ENCODE data around the gene EDN2.

EDN2 gene

DNA sequence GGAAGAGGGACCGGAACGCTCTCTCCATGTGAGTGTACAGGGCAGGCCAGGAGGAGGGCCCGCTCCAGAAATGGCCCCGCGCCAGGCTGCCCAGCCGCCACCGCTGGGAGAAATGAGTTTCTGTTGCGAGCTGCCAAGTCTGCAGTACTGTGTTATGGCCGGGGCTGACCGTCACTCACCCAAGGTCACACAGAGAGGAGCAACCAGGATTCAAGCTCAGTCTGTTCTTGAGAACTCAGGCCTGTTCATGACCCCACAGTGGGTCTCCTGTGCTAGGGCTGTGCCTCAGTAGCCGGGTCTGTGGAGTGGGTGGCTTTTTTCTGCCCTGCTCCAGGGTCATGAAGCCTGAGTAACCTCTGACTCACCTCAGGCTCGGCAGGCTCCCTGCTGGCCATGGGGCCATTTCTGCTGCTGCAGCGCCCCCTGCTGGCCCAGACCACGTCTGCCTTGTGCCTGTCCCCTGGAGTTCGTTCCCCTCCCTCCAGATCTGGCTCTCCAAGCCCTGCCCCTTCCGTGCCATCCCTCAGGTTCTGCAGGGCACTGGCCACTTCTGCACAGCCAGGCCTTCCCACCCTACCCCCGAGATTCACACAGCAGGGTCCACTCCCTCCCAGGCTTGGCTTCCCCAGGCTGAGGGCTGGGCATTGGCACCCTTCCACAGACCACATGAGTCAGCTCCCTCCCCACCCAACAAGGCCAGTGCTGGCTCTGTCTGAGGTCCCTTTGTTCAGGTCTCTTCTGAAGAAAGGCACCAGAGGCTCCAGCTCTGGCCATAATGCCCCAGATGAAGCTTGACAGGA is 51.8 kb downstream of the EDN2 start:
- no peaks in the 10 kb centered on the region for H4K20me1 ChIP-seq (ENCODE audit: control insufficient read depth, insufficient read depth, low read depth, low read length)
- no peaks in the 10 kb centered on the region for H3F3A ChIP-seq (ENCODE audit: control insufficient read depth, insufficient read depth)
- H3K4me3 ChIP-seq (ENCODE audit: low read length) = no peak overlapping the region
- H3K4me1 ChIP-seq (ENCODE audit: control insufficient read depth, low read length) = no peaks in the 10 kb centered on the region
- no peaks in the 10 kb centered on the region for H3K9me3 ChIP-seq (ENCODE audit: control insufficient read depth, insufficient read depth, low read length)
- TF ChIP-seq EZH2phosphoT487 (IDR thresholded peaks at IDR 0.05; ENCODE audit: borderline replicate concordance, low read length) = no peak
- TF ChIP-seq, protein P1, sequence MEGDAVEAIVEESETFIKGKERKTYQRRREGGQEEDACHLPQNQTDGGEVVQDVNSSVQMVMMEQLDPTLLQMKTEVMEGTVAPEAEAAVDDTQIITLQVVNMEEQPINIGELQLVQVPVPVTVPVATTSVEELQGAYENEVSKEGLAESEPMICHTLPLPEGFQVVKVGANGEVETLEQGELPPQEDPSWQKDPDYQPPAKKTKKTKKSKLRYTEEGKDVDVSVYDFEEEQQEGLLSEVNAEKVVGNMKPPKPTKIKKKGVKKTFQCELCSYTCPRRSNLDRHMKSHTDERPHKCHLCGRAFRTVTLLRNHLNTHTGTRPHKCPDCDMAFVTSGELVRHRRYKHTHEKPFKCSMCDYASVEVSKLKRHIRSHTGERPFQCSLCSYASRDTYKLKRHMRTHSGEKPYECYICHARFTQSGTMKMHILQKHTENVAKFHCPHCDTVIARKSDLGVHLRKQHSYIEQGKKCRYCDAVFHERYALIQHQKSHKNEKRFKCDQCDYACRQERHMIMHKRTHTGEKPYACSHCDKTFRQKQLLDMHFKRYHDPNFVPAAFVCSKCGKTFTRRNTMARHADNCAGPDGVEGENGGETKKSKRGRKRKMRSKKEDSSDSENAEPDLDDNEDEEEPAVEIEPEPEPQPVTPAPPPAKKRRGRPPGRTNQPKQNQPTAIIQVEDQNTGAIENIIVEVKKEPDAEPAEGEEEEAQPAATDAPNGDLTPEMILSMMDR (IDR thresholded peaks at IDR 0.05; ENCODE audit: low read depth, low read length, poor library complexity, severe bottlenecking) = peak; percentile 88
- no peaks in the 10 kb centered on the region for H3K36me3 ChIP-seq (ENCODE audit: control insufficient read depth, low read length)
- no peak overlapping the region for H3K27ac ChIP-seq (ENCODE audit: low read depth, low read length)
- H3K79me2 ChIP-seq (ENCODE audit: control insufficient read depth, low read length) = no peaks in the 10 kb centered on the region
- no peak overlapping the region for H3K4me2 ChIP-seq (ENCODE audit: low read length)
- H3K9me2 ChIP-seq (replicated peaks; ENCODE audit: control insufficient read depth, low read length) = no peaks in the 10 kb centered on the region
- H3K27me3 ChIP-seq (ENCODE audit: control insufficient read depth, low read length) = peaks cover 5% of the 10 kb centered on the region

DNA sequence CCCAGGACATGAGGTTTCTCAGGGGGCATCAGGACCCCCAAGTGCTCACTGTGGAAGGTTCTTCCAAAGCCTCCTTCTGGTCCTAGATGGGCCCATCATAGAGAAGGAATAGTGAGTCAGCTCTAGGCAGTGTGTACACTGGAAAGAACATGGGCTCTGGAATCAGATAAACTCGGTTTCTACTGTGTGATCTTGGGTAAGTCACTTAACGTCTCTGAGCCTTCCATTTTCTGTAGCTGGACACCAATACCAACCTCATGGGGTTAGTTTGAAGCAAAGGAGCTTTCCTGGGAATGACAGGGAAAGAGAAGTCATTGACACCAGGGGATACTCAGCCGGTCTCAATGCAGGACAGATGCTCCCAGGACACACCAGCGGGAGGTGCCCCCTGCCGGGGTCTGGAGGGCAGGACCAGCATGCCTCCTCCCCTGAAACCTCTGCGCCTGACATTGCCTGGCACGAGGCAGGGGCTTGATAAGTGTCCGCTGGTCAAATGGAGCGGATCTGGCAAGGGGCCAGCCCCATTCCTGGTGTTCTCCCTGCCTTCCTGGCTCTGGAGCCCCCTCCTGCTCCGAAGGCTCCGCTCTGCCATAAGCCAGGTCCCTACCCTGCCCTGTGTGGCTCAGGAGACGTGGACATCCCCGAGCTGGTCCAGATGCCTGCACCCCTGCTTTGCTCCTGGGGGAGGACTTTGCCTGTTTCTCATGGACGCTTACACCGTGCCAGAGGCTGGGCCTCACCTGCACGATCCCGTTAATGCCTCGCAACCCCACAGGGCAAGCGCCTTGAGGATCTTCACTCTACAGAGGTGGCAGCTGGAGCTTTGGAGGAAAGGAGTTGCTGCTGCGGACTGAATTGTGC is 52.8 kb downstream of the EDN2 start:
- H3K4me3 ChIP-seq (ENCODE audit: low read length) = no peak overlapping the region
- H3F3A ChIP-seq (ENCODE audit: control insufficient read depth, insufficient read depth) = no peaks in the 10 kb centered on the region
- no peaks in the 10 kb centered on the region for H3K4me1 ChIP-seq (ENCODE audit: control insufficient read depth, low read length)
- H4K20me1 ChIP-seq (ENCODE audit: control insufficient read depth, insufficient read depth, low read depth, low read length) = no peaks in the 10 kb centered on the region
- H3K9me3 ChIP-seq (ENCODE audit: control insufficient read depth, insufficient read depth, low read length) = no peaks in the 10 kb centered on the region
- H3K36me3 ChIP-seq (ENCODE audit: control insufficient read depth, low read length) = no peaks in the 10 kb centered on the region
- peaks cover 4% of the 10 kb centered on the region for H3K27me3 ChIP-seq (ENCODE audit: control insufficient read depth, low read length)
- H3K27ac ChIP-seq (ENCODE audit: low read depth, low read length) = no peak overlapping the region
- no peaks in the 10 kb centered on the region for H3K9me2 ChIP-seq (replicated peaks; ENCODE audit: control insufficient read depth, low read length)
- no peak overlapping the region for H3K4me2 ChIP-seq (ENCODE audit: low read length)
- no peaks in the 10 kb centered on the region for H3K79me2 ChIP-seq (ENCODE audit: control insufficient read depth, low read length)
- TF ChIP-seq, protein P1 (IDR thresholded peaks at IDR 0.05; ENCODE audit: low read depth, low read length, poor library complexity, severe bottlenecking) = no peak
- no peak for TF ChIP-seq EZH2phosphoT487 (IDR thresholded peaks at IDR 0.05; ENCODE audit: borderline replicate concordance, low read length)

DNA sequence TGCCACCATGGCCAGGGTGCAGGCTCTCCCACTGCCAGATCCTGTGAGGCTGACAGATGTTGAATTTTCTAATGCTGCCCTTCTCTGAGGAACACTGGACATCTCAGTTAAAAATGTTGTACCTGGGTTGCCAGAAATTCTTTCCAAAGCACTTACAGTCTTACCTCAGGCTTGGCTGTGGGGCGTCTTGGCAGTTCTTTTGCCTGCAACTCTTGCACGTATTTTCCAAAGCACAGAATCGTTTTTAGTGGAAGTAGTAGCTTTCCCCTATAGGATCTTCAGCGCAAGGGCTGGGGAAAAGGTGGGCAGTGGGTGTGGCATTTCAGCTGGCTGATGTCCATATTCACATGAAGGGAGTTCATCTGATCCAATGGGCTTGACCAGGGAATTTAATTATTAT is 53.9 kb downstream of the EDN2 start:
- Histone ChIP-seq H3K27ac (ENCODE audit: low read depth, low read length) (no peak overlapping the region), H3K79me2 (ENCODE audit: control insufficient read depth, low read length) (no peaks in the 10 kb centered on the region), H3K4me2 (ENCODE audit: low read length) (no peak overlapping the region)

More for the DNA sequence above, 53.9 kb downstream of the EDN2 start:
- no peaks in the 10 kb centered on the region for H3K36me3 ChIP-seq (ENCODE audit: control insufficient read depth, low read length)
- no peaks in the 10 kb centered on the region for H3F3A ChIP-seq (ENCODE audit: control insufficient read depth, insufficient read depth)
- no peaks in the 10 kb centered on the region for H3K9me3 ChIP-seq (ENCODE audit: control insufficient read depth, insufficient read depth, low read length)
- no peaks in the 10 kb centered on the region; the same call in 1 of the 2 replicates for H3K27me3 ChIP-seq (ENCODE audit: control insufficient read depth, low read length)
- no peaks in the 10 kb centered on the region for H3K9me2 ChIP-seq (replicated peaks; ENCODE audit: control insufficient read depth, low read length)
- H3K4me1 ChIP-seq (ENCODE audit: control insufficient read depth, low read length) = no peaks in the 10 kb centered on the region
- H4K20me1 ChIP-seq (ENCODE audit: control insufficient read depth, insufficient read depth, low read depth, low read length) = no peaks in the 10 kb centered on the region
- no peak overlapping the region for H3K4me3 ChIP-seq (ENCODE audit: low read length)
- TF ChIP-seq EZH2phosphoT487 (IDR thresholded peaks at IDR 0.05; ENCODE audit: borderline replicate concordance, low read length) = no peak
- TF ChIP-seq, protein P1 (IDR thresholded peaks at IDR 0.05; ENCODE audit: low read depth, low read length, poor library complexity, severe bottlenecking) = no peak

Measured in DOHH2 (cell line).